ENCODE data around the gene CDH13. TPM values are rescaled to one million over a fixed set of nuclear protein-coding genes. Genes with fewer than 3 reads are reported as not detected.

The CDH13 gene
- total RNA-seq, 1 donor from 2014 or later, result 46.4 TPM

DNA sequence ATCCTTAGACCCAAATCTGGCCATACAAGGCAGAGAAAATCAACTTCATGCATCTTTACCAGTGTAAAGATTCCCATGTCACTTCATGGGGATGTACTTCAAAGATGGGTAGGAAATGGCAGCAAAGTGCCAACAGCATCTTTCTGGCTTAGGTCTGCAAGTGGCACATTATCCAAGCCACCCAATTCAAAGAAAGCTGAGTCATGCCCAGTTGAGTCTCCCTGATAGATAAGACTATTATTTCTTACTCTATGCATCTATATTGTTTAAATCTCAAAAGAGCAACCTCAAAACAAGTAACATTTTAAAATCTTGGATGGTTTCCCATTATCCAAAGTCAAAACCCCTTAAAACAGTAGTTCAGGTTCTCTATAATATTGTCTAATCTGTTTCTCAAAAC is 1119.8 kb downstream of the CDH13 start:
- TF ChIP-seq, protein P1, sequence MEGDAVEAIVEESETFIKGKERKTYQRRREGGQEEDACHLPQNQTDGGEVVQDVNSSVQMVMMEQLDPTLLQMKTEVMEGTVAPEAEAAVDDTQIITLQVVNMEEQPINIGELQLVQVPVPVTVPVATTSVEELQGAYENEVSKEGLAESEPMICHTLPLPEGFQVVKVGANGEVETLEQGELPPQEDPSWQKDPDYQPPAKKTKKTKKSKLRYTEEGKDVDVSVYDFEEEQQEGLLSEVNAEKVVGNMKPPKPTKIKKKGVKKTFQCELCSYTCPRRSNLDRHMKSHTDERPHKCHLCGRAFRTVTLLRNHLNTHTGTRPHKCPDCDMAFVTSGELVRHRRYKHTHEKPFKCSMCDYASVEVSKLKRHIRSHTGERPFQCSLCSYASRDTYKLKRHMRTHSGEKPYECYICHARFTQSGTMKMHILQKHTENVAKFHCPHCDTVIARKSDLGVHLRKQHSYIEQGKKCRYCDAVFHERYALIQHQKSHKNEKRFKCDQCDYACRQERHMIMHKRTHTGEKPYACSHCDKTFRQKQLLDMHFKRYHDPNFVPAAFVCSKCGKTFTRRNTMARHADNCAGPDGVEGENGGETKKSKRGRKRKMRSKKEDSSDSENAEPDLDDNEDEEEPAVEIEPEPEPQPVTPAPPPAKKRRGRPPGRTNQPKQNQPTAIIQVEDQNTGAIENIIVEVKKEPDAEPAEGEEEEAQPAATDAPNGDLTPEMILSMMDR (conservative IDR thresholded peaks at IDR 0.05), result no peak
- Mint-ChIP-seq H3K27me3 (peaks cover 11% of the 10 kb centered on the region), H3K4me1 (ENCODE audit: unreplicated experiment) (peaks cover 12% of the 10 kb centered on the region), H3K36me3 (no peaks in the 10 kb centered on the region), H3K27ac (no peak overlapping the region), H3K9me3 (peaks cover 5% of the 10 kb centered on the region), H3K4me3 (no peak overlapping the region)
- no peak for DNase-seq (ENCODE audit: extremely low spot score, unreplicated experiment)

DNA sequence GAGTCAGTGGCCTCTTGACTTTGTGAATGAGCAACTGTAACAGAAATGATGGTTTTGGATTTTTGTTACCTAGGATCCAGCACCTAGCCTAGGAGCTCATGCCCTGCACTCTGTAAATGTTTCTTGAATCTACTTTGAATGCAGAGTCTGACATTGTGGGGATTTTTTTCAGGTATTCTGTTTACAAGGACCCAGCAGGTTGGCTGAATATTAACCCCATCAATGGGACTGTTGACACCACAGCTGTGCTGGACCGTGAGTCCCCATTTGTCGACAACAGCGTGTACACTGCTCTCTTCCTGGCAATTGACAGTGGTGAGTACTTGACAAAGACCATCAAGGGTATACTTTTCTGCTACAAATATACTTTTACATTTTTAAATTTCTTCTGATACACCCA is 1121.2 kb downstream of the CDH13 start:
- TF ChIP-seq, protein P1 (conservative IDR thresholded peaks at IDR 0.05), result no peak
- Mint-ChIP-seq H3K4me3 (no peak overlapping the region), H3K9me3 (peaks cover 5% of the 10 kb centered on the region), H3K36me3 (no peaks in the 10 kb centered on the region), H3K27me3 (peaks cover 11% of the 10 kb centered on the region), H3K27ac (no peak overlapping the region), H3K4me1 (ENCODE audit: unreplicated experiment) (peaks cover 12% of the 10 kb centered on the region)
- no peak for DNase-seq (ENCODE audit: extremely low spot score, unreplicated experiment)

DNA sequence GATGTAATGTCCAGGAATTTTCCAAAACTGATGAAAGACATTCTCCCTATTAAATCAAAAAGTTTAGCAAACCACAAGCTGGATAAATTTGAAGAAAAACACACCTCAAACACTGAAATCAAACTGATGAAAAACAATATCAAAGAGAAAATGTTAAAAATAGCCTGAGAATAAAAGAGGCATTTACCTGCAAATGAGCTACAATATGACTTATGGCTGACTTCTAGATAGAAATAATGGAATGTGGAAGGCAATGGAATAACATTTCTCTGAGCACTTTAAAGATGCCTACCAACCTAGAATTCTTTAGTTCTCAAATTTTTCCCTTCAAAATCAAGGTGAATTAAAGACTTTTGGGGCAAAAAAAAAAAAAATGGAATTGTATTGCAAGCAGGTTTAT is 1128.6 kb downstream of the CDH13 start:
- no peaks in the 10 kb centered on the region for H3K4me1 Mint-ChIP-seq (ENCODE audit: unreplicated experiment)
- peaks cover 8% of the 10 kb centered on the region for H3K9me3 Mint-ChIP-seq
- no peak overlapping the region for H3K4me3 Mint-ChIP-seq
- DNase-seq (ENCODE audit: extremely low spot score, unreplicated experiment), result no peak
- no peak overlapping the region for H3K27ac Mint-ChIP-seq
- no peaks in the 10 kb centered on the region for H3K36me3 Mint-ChIP-seq
- no peaks in the 10 kb centered on the region for H3K27me3 Mint-ChIP-seq
- TF ChIP-seq, protein P1 (conservative IDR thresholded peaks at IDR 0.05), result no peak

DNA sequence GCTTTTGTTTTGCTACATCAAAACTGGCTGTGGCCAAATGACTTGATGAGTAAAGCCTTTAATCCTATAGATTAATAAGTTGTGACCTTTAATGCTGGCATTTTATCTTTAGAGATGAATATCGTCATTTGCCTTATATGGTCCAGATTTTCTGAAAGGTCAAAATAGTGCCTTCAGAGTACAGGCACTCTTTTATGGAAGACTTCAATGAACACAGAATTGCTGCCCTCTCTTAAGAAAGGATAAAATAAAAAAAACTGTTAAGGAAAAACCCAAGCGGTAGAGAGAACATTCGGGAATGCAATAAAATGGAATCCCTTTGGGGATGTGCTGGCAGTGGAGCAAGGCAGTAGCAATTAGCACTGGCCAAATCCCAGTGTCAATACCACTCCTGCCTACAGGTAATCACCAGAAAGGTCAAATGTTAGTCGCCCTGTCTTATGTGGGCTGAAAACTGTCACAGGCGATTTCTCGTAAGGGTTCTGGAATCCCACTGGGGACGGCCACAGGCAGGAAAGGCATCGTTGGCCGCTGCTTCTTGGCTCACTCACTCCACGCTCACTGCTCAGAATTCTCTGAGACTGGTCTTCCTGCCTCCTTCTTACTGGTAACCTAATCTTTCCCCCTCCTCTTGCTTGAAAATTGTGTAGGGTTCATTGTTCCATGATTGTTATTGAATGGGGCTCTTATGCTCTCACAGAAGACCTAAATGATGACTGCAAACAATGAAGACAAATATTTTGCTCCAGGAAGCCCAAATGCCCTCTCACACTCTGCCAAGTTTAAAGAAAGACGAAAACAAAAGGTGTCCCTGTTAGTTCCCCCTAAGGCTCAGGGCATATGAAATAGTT is 1135.6 kb downstream of the CDH13 start:
- no peak overlapping the region for H3K4me3 Mint-ChIP-seq
- no peaks in the 10 kb centered on the region for H3K36me3 Mint-ChIP-seq
- H3K4me1 Mint-ChIP-seq (ENCODE audit: unreplicated experiment), result no peaks in the 10 kb centered on the region
- no peak overlapping the region for H3K27ac Mint-ChIP-seq
- TF ChIP-seq, protein P1 (conservative IDR thresholded peaks at IDR 0.05), result no peak
- no peaks in the 10 kb centered on the region for H3K27me3 Mint-ChIP-seq
- no peaks in the 10 kb centered on the region for H3K9me3 Mint-ChIP-seq
- no peak for DNase-seq (ENCODE audit: extremely low spot score, unreplicated experiment)

DNA sequence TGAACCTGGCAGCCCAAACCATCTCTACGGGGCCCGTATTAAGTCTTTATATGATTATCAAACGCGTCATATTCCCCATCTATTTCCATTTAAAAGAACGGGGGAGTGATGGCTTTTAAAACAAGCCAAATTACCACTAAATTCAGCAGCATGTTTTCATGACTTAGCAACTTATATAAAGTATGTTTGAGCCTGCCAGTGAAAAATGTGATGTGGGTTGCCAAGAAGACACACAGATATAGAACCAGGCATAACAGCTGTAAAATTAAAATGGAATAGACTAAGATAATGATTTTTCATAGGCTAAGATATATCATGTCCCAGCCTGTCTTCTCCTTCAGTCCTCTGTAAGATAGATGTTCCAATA is 1136.2 kb downstream of the CDH13 start:
- no peaks in the 10 kb centered on the region for H3K9me3 Mint-ChIP-seq
- no peak for DNase-seq (ENCODE audit: extremely low spot score, unreplicated experiment)
- no peaks in the 10 kb centered on the region for H3K36me3 Mint-ChIP-seq
- no peaks in the 10 kb centered on the region for H3K27me3 Mint-ChIP-seq
- no peaks in the 10 kb centered on the region for H3K4me1 Mint-ChIP-seq (ENCODE audit: unreplicated experiment)
- H3K27ac Mint-ChIP-seq, result no peak overlapping the region
- TF ChIP-seq, protein P1 (conservative IDR thresholded peaks at IDR 0.05), result no peak
- H3K4me3 Mint-ChIP-seq, result no peak overlapping the region
